GM12873 (cell line): ENCODE measurements around the gene AFF3.

Experiments
- CTCF ChIP-seq: IDR thresholded peaks from 2 replicates; pipeline ENCODE4 v1.5.1; 2012; ENCODE audit warnings: low read depth, mild to moderate bottlenecking, moderate library complexity, low read length, control low read depth; ENCODE audit not compliant: insufficient read depth; ENCODE audit errors: missing control alignments

Gene AFF3

DNA sequence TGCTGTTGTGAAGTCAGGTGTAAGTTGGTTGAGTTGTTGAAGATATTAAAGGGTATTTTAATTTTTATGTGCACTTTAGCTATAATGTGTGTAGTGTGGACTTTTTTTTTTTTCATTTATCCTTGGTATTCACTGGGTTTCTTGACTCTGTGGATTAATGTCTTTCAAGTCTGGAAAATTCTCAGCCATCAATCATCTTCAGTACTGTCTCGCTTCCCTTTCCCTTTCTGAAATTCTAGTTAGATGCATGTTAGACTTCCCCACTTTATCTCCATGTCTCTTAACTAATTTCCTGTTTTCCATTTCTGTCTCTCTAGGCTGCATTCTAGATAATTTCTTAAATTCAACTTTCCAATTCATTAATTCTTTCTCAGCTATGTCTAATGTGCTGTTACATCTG, 404.9 kb downstream of the AFF3 start:
- no peak for TF ChIP-seq CTCF

GRCh38 chr2:99735753-99736152, 406.6 kb downstream of the AFF3 start:
- no peak for TF ChIP-seq CTCF

GRCh38 chr2:99734236-99734635, 408.2 kb downstream of the AFF3 start:
- no peak for TF ChIP-seq CTCF

DNA sequence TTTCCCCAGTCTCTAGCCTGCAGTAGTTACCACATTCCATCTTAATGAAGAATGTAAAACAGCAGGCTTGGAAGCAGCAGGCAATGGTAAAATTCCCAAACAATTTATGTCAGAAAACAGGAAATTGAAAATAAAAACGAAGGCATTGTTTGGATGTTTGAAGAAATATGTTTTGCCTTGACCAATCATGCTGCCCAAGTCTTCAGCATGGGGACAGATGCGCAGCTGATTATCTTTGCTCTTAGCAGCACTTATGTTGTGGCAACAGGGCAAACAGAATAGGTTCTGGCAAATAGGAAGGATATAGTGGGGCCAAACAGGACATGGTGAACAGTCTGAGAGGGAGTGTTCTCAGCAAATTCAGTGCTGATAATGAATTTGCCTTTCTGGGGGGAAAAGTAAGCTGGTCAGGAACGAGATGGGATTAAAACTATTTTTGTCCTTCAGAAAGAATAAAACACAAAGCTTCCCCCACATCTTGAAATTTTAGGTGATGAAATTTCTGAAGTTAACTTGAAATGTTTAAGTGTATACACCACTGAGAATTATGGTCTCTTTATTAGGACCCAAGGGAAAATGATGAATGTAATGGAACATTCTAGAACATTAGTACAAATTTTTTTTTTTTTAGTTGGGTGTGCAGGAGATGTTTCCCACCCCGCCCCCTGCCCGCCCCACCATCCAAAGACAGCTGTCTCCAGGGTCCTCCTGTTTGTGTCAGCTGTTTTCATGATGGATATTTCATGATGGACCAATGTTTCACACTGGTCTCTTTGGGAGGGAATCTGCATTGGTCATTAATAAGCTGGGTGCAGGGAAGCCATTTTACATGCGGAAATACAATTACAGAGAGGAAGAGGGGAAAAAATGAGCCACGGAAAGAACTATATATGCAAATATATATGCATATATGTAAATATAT, 413.0 kb downstream of the AFF3 start:
- no peak for TF ChIP-seq CTCF

DNA sequence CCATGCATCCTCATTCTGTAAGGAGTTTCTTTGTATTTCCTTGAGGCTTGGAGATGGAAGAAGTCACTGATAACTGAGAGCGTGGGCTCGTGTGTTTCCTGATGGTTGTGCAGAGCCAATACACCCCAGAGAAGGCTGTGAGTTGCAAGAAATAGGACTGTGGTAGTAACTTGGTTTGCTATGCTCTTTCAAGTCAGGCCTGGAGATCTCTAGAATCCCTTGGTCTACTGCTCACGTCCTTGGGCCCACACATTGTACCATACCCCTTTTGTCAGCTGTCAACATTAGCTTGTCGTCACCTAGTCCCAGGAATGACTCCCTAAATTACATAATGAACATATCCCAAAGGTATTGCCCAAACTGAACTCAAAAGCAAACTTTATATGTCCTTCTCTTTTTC, 414.2 kb downstream of the AFF3 start:
- TF ChIP-seq CTCF = no peak

- TF ChIP-seq CTCF = no peak
Observed at GRCh38 chr2:99727199-99727598, 415.2 kb downstream of the AFF3 start.

GRCh38 chr2:99726691-99727090, 415.7 kb downstream of the AFF3 start:
- TF ChIP-seq CTCF = no peak
